ENCODE data around the gene RABIF. TPM values are rescaled to one million over a fixed set of nuclear protein-coding genes. Genes with fewer than 3 reads are reported as not detected.
"Not testable (repeated sequence)": the region's sequence is repeated elsewhere in the genome, so short reads cannot be mapped to it uniquely, and the experiment has no call there.

RABIF gene
- total RNA-seq, 1 donor from 2014 or later, result 15.3 TPM

- DNase-seq, result no peak
Observed at GRCh38 chr1:202831906-202832305, 57.0 kb downstream of the RABIF start.

GRCh38 chr1:202829223-202829622 is 59.7 kb downstream of the RABIF start:
- not testable (repeated sequence) for DNase-seq

Small RNA genes within 50 kb of the gene (small RNA-seq; reads per million reads assigned to genes)
- not detected for gene RF00019

Other genes starting within 250 kb of the RABIF start
- 1.1 TPM for gene SYT2, start 178.7 kb downstream of the RABIF start, total RNA-seq
- 169 TPM for gene KDM5B, start 80.7 kb downstream of the RABIF start, total RNA-seq
- not detected for gene PCAT6, start 78.2 kb downstream of the RABIF start, total RNA-seq
- gene KLHL12, start 38.1 kb upstream of the RABIF start, total RNA-seq, result 37.0 TPM
- 54.6 TPM for gene ADIPOR1, start 69.2 kb upstream of the RABIF start, total RNA-seq
- gene CYB5R1, start 78.1 kb upstream of the RABIF start, total RNA-seq, result 19.5 TPM
- gene TMEM183A, start 118.2 kb upstream of the RABIF start, total RNA-seq, result 131 TPM
- 11.1 TPM for gene PPFIA4, start 137.3 kb upstream of the RABIF start, total RNA-seq
- gene MYOG, start 196.9 kb upstream of the RABIF start, total RNA-seq, result not detected
- 24.0 TPM for gene ADORA1, start 238.6 kb upstream of the RABIF start, total RNA-seq

All from occipital lobe (tissue), 3 donors.